ENCODE results near the gene KCND2.
"Not testable (repeated sequence)": the region's sequence is repeated elsewhere in the genome, so short reads cannot be mapped to it uniquely, and the experiment has no call there.

The KCND2 gene

GRCh38 chr7:120539321-120539720 lies 266.3 kb downstream of the KCND2 start:
- Histone ChIP-seq H3K27ac (ENCODE audit: low read depth, low read length) (no peak overlapping the region), H3K9me3 (ENCODE audit: insufficient read depth, low read depth, low read length) (no peaks in the 10 kb centered on the region), H3K27me3 (ENCODE audit: insufficient read depth, low read length) (no peaks in the 10 kb centered on the region), H3K9ac (ENCODE audit: low read depth, low read length) (no peak overlapping the region), H3K4me3 (ENCODE audit: low read length) (no peak overlapping the region), H3K36me3 (ENCODE audit: insufficient read depth, low read length) (no peaks in the 10 kb centered on the region), H3K4me1 (ENCODE audit: insufficient read depth, low read length) (no peaks in the 10 kb centered on the region)
- 82% methylated on average over 4 of the region's 5 CpGs for WGBS

- Histone ChIP-seq H3K9ac (ENCODE audit: low read depth, low read length) (no peak overlapping the region), H3K27me3 (ENCODE audit: insufficient read depth, low read length) (no peaks in the 10 kb centered on the region), H3K27ac (ENCODE audit: low read depth, low read length) (no peak overlapping the region), H3K4me3 (ENCODE audit: low read length) (no peak overlapping the region), H3K4me1 (ENCODE audit: insufficient read depth, low read length) (peaks cover 26% of the 10 kb centered on the region), H3K9me3 (ENCODE audit: insufficient read depth, low read depth, low read length) (no peaks in the 10 kb centered on the region), H3K36me3 (ENCODE audit: insufficient read depth, low read length) (no peaks in the 10 kb centered on the region)
- 93% methylated on average over 4 of the region's 4 CpGs for WGBS
These were observed 274.6 kb downstream of the KCND2 start for GRCh38 chr7:120547605-120548004.

- no CpG with 5 or more reads among the region's 1 CpG for WGBS
These were observed 277.6 kb downstream of the KCND2 start for GRCh38 chr7:120550494-120551048.

DNA sequence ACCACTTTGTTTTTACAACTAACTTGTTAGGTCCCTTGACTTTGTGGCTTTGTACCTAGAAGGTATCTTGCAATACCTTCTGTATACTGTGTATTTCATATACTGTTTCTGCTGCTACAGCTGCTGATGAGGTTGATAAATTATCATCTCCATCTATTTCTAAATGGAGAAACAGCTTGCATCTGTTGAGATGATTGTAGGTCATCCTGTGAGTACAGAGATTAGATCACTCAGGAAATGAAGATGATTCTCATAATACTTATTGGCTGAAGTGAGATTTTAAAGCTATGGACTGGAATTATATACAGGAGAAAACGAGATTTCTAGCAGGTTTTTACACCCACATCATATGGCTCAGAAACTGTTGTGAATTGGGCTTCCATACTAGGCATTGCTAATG lies 280.5 kb downstream of the KCND2 start:
- no peak overlapping the region for H3K9ac ChIP-seq (ENCODE audit: low read depth, low read length)
- peaks cover 32% of the 10 kb centered on the region for H3K4me1 ChIP-seq (ENCODE audit: insufficient read depth, low read length)
- no peak overlapping the region for H3K4me3 ChIP-seq (ENCODE audit: low read length)
- no peak overlapping the region for H3K27ac ChIP-seq (ENCODE audit: low read depth, low read length)
- H3K9me3 ChIP-seq (ENCODE audit: insufficient read depth, low read depth, low read length), result no peaks in the 10 kb centered on the region
- WGBS, result no CpG with 5 or more reads among the region's 1 CpG
- no peaks in the 10 kb centered on the region for H3K27me3 ChIP-seq (ENCODE audit: insufficient read depth, low read length)
- H3K36me3 ChIP-seq (ENCODE audit: insufficient read depth, low read length), result no peaks in the 10 kb centered on the region

More at GRCh38 chr7:120550494-120551048, 277.6 kb downstream of the KCND2 start:
- no peaks in the 10 kb centered on the region for H3K9me3 ChIP-seq (ENCODE audit: insufficient read depth, low read depth, low read length)
- no peak overlapping the region for H3K4me3 ChIP-seq (ENCODE audit: low read length)
- H3K36me3 ChIP-seq (ENCODE audit: insufficient read depth, low read length), result no peaks in the 10 kb centered on the region
- peak overlapping the region; percentile 76; the same call in 1 of the 2 replicates for H3K27ac ChIP-seq (ENCODE audit: low read depth, low read length)
- peaks cover 26% of the 10 kb centered on the region for H3K4me1 ChIP-seq (ENCODE audit: insufficient read depth, low read length)
- H3K9ac ChIP-seq (ENCODE audit: low read depth, low read length), result no peak overlapping the region
- no peaks in the 10 kb centered on the region for H3K27me3 ChIP-seq (ENCODE audit: insufficient read depth, low read length)

DNA sequence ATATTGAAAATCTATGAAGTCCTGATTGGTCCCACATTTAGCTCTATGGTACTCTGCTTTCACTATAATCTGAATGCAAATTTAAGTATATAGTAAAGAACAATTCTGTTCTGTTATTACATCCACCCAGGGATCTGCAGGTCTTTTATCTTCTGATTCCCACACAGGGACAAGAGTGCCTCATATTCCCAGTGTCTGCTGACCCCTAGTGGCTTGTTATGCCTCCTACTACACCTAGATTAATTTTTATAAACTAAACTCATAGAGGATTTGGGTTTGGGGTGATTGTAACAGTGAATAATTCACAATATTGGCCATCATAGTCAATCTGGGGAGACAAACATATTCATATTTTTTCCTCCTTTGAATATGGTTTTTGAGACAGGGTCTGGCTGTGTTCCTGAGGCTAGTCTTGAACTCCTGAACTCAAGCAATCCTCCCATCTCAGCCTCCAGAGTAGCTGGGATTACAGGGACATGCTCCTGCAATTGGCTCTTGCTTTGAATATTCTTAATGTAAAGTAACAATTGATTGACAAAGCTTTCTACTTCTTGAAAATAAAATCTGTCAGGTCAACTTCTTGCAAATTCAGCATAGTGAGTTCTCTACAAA lies 282.1 kb downstream of the KCND2 start:
- H3K4me3 ChIP-seq (ENCODE audit: low read length), result no peak overlapping the region
- no peaks in the 10 kb centered on the region for H3K36me3 ChIP-seq (ENCODE audit: insufficient read depth, low read length)
- peaks cover 23% of the 10 kb centered on the region for H3K4me1 ChIP-seq (ENCODE audit: insufficient read depth, low read length)
- no peaks in the 10 kb centered on the region for H3K27me3 ChIP-seq (ENCODE audit: insufficient read depth, low read length)
- no peak overlapping the region for H3K27ac ChIP-seq (ENCODE audit: low read depth, low read length)
- H3K9ac ChIP-seq (ENCODE audit: low read depth, low read length), result no peak overlapping the region
- H3K9me3 ChIP-seq (ENCODE audit: insufficient read depth, low read depth, low read length), result no peaks in the 10 kb centered on the region

- Histone ChIP-seq H3K4me3 (ENCODE audit: low read length) (no peak overlapping the region), H3K27me3 (ENCODE audit: insufficient read depth, low read length) (no peaks in the 10 kb centered on the region), H3K36me3 (ENCODE audit: insufficient read depth, low read length) (no peaks in the 10 kb centered on the region), H3K27ac (ENCODE audit: low read depth, low read length) (no peak overlapping the region), H3K9me3 (ENCODE audit: insufficient read depth, low read depth, low read length) (no peaks in the 10 kb centered on the region), H3K9ac (ENCODE audit: low read depth, low read length) (no peak overlapping the region), H3K4me1 (ENCODE audit: insufficient read depth, low read length) (no peaks in the 10 kb centered on the region)
- 95% methylated on average over 1 of the region's 1 CpG for WGBS
These were observed 291.2 kb downstream of the KCND2 start for GRCh38 chr7:120564145-120564544.

- Histone ChIP-seq H3K9me3 (ENCODE audit: insufficient read depth, low read depth, low read length) (no peaks in the 10 kb centered on the region), H3K36me3 (ENCODE audit: insufficient read depth, low read length) (no peaks in the 10 kb centered on the region), H3K4me1 (ENCODE audit: insufficient read depth, low read length) (no peaks in the 10 kb centered on the region), H3K4me3 (ENCODE audit: low read length) (no peak overlapping the region), H3K27ac (ENCODE audit: low read depth, low read length) (no peak overlapping the region), H3K27me3 (ENCODE audit: insufficient read depth, low read length) (no peaks in the 10 kb centered on the region), H3K9ac (ENCODE audit: low read depth, low read length) (no peak overlapping the region)
These were observed 294.2 kb downstream of the KCND2 start for GRCh38 chr7:120567204-120567603.

GRCh38 chr7:120578657-120579056 lies 305.7 kb downstream of the KCND2 start:
- H3K4me3 ChIP-seq (ENCODE audit: low read length); H3K9ac ChIP-seq (ENCODE audit: low read depth, low read length); H3K36me3 ChIP-seq (ENCODE audit: insufficient read depth, low read length); H3K4me1 ChIP-seq (ENCODE audit: insufficient read depth, low read length); H3K9me3 ChIP-seq (ENCODE audit: insufficient read depth, low read depth, low read length); H3K27me3 ChIP-seq (ENCODE audit: insufficient read depth, low read length); H3K27ac ChIP-seq (ENCODE audit: low read depth, low read length): not testable (repeated sequence)
- 97% methylated on average over 2 of the region's 4 CpGs for WGBS

GRCh38 chr7:120582916-120583315 lies 309.9 kb downstream of the KCND2 start:
- H3K4me1 ChIP-seq (ENCODE audit: insufficient read depth, low read length), result peaks cover 11% of the 10 kb centered on the region
- no peaks in the 10 kb centered on the region for H3K27me3 ChIP-seq (ENCODE audit: insufficient read depth, low read length)
- H3K9me3 ChIP-seq (ENCODE audit: insufficient read depth, low read depth, low read length), result no peaks in the 10 kb centered on the region
- no peaks in the 10 kb centered on the region for H3K36me3 ChIP-seq (ENCODE audit: insufficient read depth, low read length)
- no peak overlapping the region for H3K4me3 ChIP-seq (ENCODE audit: low read length)
- no peak overlapping the region for H3K9ac ChIP-seq (ENCODE audit: low read depth, low read length)
- no peak overlapping the region for H3K27ac ChIP-seq (ENCODE audit: low read depth, low read length)
- WGBS, result 99% methylated on average over 4 of the region's 4 CpGs

DNA sequence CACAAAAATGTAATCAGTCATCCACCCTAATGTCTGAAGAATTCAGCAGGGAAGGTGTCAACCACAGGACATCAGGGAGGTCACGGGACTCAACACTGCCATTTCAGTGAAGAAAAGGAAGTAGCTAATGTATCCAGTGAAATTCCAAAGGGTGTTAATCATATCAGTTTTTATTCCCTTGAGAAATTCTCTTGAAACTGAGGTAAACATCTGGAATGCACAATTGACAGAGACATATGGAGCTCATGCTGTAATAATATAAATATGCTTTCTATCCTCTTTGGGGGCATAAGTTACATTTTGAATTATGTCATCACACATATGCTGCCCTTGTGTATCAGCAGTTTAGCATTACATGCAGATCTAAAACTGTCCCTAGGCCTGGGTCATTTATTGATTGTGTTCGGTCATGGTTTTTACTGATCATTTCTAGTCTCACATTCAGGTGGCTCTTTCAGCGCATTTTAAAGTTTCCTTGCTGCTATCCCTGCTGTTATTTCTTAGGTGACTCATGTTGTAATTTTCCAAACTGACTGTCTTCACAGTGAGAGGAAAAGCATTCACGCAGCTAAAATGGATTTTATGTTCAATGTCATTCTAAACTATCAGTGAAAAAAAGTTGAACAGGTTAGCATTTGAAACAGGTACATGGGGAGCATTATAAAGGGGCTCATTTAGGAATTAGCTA lies 311.1 kb downstream of the KCND2 start:
- H3K4me1 ChIP-seq (ENCODE audit: insufficient read depth, low read length), result peaks cover 11% of the 10 kb centered on the region
- no peaks in the 10 kb centered on the region for H3K9me3 ChIP-seq (ENCODE audit: insufficient read depth, low read depth, low read length)
- H3K27ac ChIP-seq (ENCODE audit: low read depth, low read length), result no peak overlapping the region
- H3K27me3 ChIP-seq (ENCODE audit: insufficient read depth, low read length), result no peaks in the 10 kb centered on the region
- H3K9ac ChIP-seq (ENCODE audit: low read depth, low read length), result no peak overlapping the region
- no peak overlapping the region for H3K4me3 ChIP-seq (ENCODE audit: low read length)
- WGBS, result 87% methylated on average over 4 of the region's 4 CpGs
- H3K36me3 ChIP-seq (ENCODE audit: insufficient read depth, low read length), result no peaks in the 10 kb centered on the region

DNA sequence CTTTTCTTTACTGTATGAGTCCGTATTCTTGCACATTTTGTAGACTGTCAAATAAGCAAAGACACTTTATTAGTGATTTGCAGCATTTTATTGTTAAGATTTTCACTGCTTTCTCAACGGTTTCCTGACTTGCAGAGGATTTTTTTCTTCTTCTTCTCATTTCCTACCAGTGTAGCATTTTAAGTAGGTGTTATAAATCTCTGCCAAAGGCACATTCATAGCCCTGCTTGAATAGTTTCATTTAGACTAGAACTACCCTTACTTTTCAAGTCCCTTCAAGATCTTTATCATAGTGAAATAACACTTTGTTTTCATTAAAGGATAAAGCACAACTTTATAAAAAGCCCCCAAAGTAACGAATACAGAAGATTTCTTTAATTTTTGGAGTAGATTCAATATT lies 313.6 kb downstream of the KCND2 start:
- H3K4me3 ChIP-seq (ENCODE audit: low read length), result no peak overlapping the region
- H3K27ac ChIP-seq (ENCODE audit: low read depth, low read length), result no peak overlapping the region
- no peaks in the 10 kb centered on the region for H3K9me3 ChIP-seq (ENCODE audit: insufficient read depth, low read depth, low read length)
- H3K9ac ChIP-seq (ENCODE audit: low read depth, low read length), result no peak overlapping the region
- WGBS, result 89% methylated on average over 1 of the region's 3 CpGs
- no peaks in the 10 kb centered on the region for H3K27me3 ChIP-seq (ENCODE audit: insufficient read depth, low read length)
- H3K36me3 ChIP-seq (ENCODE audit: insufficient read depth, low read length), result no peaks in the 10 kb centered on the region
- H3K4me1 ChIP-seq (ENCODE audit: insufficient read depth, low read length), result peaks cover 11% of the 10 kb centered on the region
